ENCODE results near the gene SNRPA1.

SNRPA1 gene

GRCh38 chr15:101325263-101326025, 30.4 kb upstream of the SNRPA1 start:
- DNase-seq (ENCODE audit: insufficient read length, low spot score) (no peak), FAIRE-seq (no peak)
- no peak for TF ChIP-seq POLR2A (IDR thresholded peaks at IDR 0.05; ENCODE audit: low read depth, low read length)

GRCh38 chr15:101324524-101325177, 29.6 kb upstream of the SNRPA1 start:
- no peak for TF ChIP-seq POLR2A (IDR thresholded peaks at IDR 0.05; ENCODE audit: low read depth, low read length)
- DNase-seq (ENCODE audit: insufficient read length, low spot score) (no peak), FAIRE-seq (no peak)

- TF ChIP-seq POLR2A (IDR thresholded peaks at IDR 0.05; ENCODE audit: low read depth, low read length) = no peak
- DNase-seq (ENCODE audit: insufficient read length, low spot score) (no peak), FAIRE-seq (no peak)
These were observed 28.9 kb upstream of the SNRPA1 start for GRCh38 chr15:101323793-101324523.

GRCh38 chr15:101322854-101323477, 27.9 kb upstream of the SNRPA1 start:
- DNase-seq (ENCODE audit: insufficient read length, low spot score) = no peak
- no peak for TF ChIP-seq POLR2A (IDR thresholded peaks at IDR 0.05; ENCODE audit: low read depth, low read length)
- no peak for FAIRE-seq

- no peak for TF ChIP-seq POLR2A (IDR thresholded peaks at IDR 0.05; ENCODE audit: low read depth, low read length)
- FAIRE-seq (no peak), DNase-seq (ENCODE audit: insufficient read length, low spot score) (no peak)
These were observed 27.1 kb upstream of the SNRPA1 start for GRCh38 chr15:101322016-101322695.

GRCh38 chr15:101320501-101321052, 25.5 kb upstream of the SNRPA1 start:
- TF ChIP-seq POLR2A (IDR thresholded peaks at IDR 0.05; ENCODE audit: low read depth, low read length) = no peak
- DNase-seq (ENCODE audit: insufficient read length, low spot score) (no peak), FAIRE-seq (no peak)

GRCh38 chr15:101318839-101319238, 23.8 kb upstream of the SNRPA1 start:
- no peak for TF ChIP-seq POLR2A (IDR thresholded peaks at IDR 0.05; ENCODE audit: low read depth, low read length)
- FAIRE-seq (no peak), DNase-seq (ENCODE audit: insufficient read length, low spot score) (no peak)

- TF ChIP-seq POLR2A (IDR thresholded peaks at IDR 0.05; ENCODE audit: low read depth, low read length) = no peak
- DNase-seq (ENCODE audit: insufficient read length, low spot score) = no peak
- FAIRE-seq = no peak
These were observed 23.2 kb upstream of the SNRPA1 start for GRCh38 chr15:101318147-101318819.

GRCh38 chr15:101317336-101317872, 22.4 kb upstream of the SNRPA1 start:
- DNase-seq (ENCODE audit: insufficient read length, low spot score) = no peak
- no peak for FAIRE-seq
- no peak for TF ChIP-seq POLR2A (IDR thresholded peaks at IDR 0.05; ENCODE audit: low read depth, low read length)

- DNase-seq (ENCODE audit: insufficient read length, low spot score) (no peak), FAIRE-seq (no peak)
- no peak for TF ChIP-seq POLR2A (IDR thresholded peaks at IDR 0.05; ENCODE audit: low read depth, low read length)
These were observed 21.5 kb upstream of the SNRPA1 start for GRCh38 chr15:101316529-101316928.

- FAIRE-seq (no peak), DNase-seq (ENCODE audit: insufficient read length, low spot score) (no peak)
- no peak for TF ChIP-seq POLR2A (IDR thresholded peaks at IDR 0.05; ENCODE audit: low read depth, low read length)
These were observed 20.7 kb upstream of the SNRPA1 start for GRCh38 chr15:101315736-101316135.

GRCh38 chr15:101314336-101315125, 19.5 kb upstream of the SNRPA1 start:
- TF ChIP-seq POLR2A (IDR thresholded peaks at IDR 0.05; ENCODE audit: low read depth, low read length) = no peak
- DNase-seq (ENCODE audit: insufficient read length, low spot score) (no peak), FAIRE-seq (no peak)

Data from H54 (cell line).